ENCODE results near the gene KIF12. TPM values are rescaled to one million over a fixed set of nuclear protein-coding genes. Genes with fewer than 3 reads are reported as not detected.

Gene KIF12
- total and polyA plus RNA-seq, 2 donors (not counting 3 experiments of a cell fraction or from before 2014, with no cell fraction given) = 0.46 to 0.97 TPM

- Histone ChIP-seq H2AFZ (ENCODE audit: low read depth, low read length) (peak overlapping the region; percentile 19), H3K27ac (ENCODE audit: insufficient read depth, low read depth, low read length) (no peak overlapping the region), H3K9me3 (replicated peaks; ENCODE audit: control insufficient read depth, insufficient read depth, low read length) (peaks cover 3% of the 10 kb centered on the region), H3K4me2 (ENCODE audit: insufficient read depth, low read length) (no peak overlapping the region), H3K27me3 (ENCODE audit: control insufficient read depth in 2 of 2, insufficient read depth in 2 of 2, low read length in 2 of 2) (no peaks in the 10 kb centered on the region), H3K9ac (replicated peaks; ENCODE audit: extremely low read depth, insufficient read depth, low read length) (no peak overlapping the region), H3K4me1 (ENCODE audit: control insufficient read depth, extremely low read depth, insufficient read depth, low read length) (peaks cover 17% of the 10 kb centered on the region), H3K9me1 (replicated peaks; ENCODE audit: control insufficient read depth, extremely low read depth, insufficient read depth, low read length) (no peaks in the 10 kb centered on the region), H4K20me1 (replicated peaks; ENCODE audit: control insufficient read depth, extremely low read depth, insufficient read depth, low read length) (no peaks in the 10 kb centered on the region), H3K4me3 (replicated peaks in 1 of 3; ENCODE audit: insufficient read depth in 1 of 3, low read depth in 1 of 3, low read length in 3 of 3) (no peak overlapping the region), H3K79me2 (ENCODE audit: control insufficient read depth, insufficient read depth, low read length) (no peaks in the 10 kb centered on the region), H3K36me3 (ENCODE audit: control insufficient read depth in 2 of 2, extremely low read depth in 1 of 2, insufficient read depth in 2 of 2, low read length in 2 of 2) (no peaks in the 10 kb centered on the region)
- no peak for TF ChIP-seq FOS (IDR thresholded peaks at IDR 0.05; ENCODE audit: borderline replicate concordance, insufficient read depth, low read length)
- TF ChIP-seq POLR2A (IDR thresholded peaks at IDR 0.05; ENCODE audit: low read depth, low read length) = no peak
- TF ChIP-seq CTCF (IDR thresholded peaks at IDR 0.05; ENCODE audit: extremely low read depth in 1 of 2, insufficient read depth in 1 of 2, low read depth in 1 of 2, low read length in 2 of 2) = no peak
- no peak for TF ChIP-seq POLR2AphosphoS5 (IDR thresholded peaks at IDR 0.05; ENCODE audit: insufficient read depth, low read depth, low read length)
- TF ChIP-seq EZH2 (IDR thresholded peaks at IDR 0.05; ENCODE audit: borderline replicate concordance, low read depth, low read length, severe bottlenecking) = no peak
- TF ChIP-seq JUN (IDR thresholded peaks at IDR 0.05; ENCODE audit: borderline replicate concordance, insufficient read depth, insufficient read length, low read depth) = no peak
- TF ChIP-seq, protein P1, sequence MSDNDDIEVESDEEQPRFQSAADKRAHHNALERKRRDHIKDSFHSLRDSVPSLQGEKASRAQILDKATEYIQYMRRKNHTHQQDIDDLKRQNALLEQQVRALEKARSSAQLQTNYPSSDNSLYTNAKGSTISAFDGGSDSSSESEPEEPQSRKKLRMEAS (IDR thresholded peaks at IDR 0.05; ENCODE audit: insufficient read depth, insufficient read length) = no peak
- FAIRE-seq (peak; percentile 82), DNase-seq (ENCODE audit: low read depth, low spot score) (no peak)
- dilution Hi-C loops (cut with MboI; ENCODE audit: extremely low pct_ligation_motif_present, low sequenced_read_pairs) (no loop called here), intact Hi-C loops (cut with micrococcal nuclease) (no loop called here)
- CTCF ChIA-PET = interaction anchor here (1.1 to 6.5 kb wide), 3 partner anchors 22 to 186 kb away, joined by 6 to 277 read pairs (median 159); no protein-coding TSS in a partner anchor
- BruUV-seq (replicated peaks) = no TSS peak
- POLR2A ChIA-PET = no interaction called here
Observed at GRCh38 chr9:114105236-114105635, 6.1 kb upstream of the KIF12 start.
